Fibroblast of skin of scalp (primary cell): ENCODE results near the gene HPRT1. TPM values are rescaled to one million over a fixed set of nuclear protein-coding genes. Genes with fewer than 3 reads are reported as not detected.
"Not testable (repeated sequence)": the region's sequence is repeated elsewhere in the genome, so short reads cannot be mapped to it uniquely, and the experiment has no call there.

ENCODE experiments used
- DNase-seq: peaks from one replicate; pipeline ENCODE4 v3.0.0-alpha.2; 2013
- polyA plus RNA-seq, 2 experiments: library from polyadenylated mRNA; unstranded; fragments of 120-200 nt; gene quantifications; one replicate each; pipeline ENCODE4 v1.2.1, GENCODE V29; 2013; ENCODE audit not compliant: insufficient read length in 2 of 2

The HPRT1 gene
- polyA plus RNA-seq (2013, experiment 1 of 2; ENCODE audit: insufficient read length) = 31.8 TPM
- polyA plus RNA-seq (2013, experiment 2 of 2; ENCODE audit: insufficient read length) = 35.6 TPM

GRCh38 chrX:134460005-134460861 lies at the start of gene HPRT1:
Gene HPRT1 (plus strand): TSS chrX:134460165. CDS start chrX:134460312, 147 bp downstream.
- DNase-seq = peak; percentile 79

- DNase-seq = no peak
Observed at GRCh38 chrX:134416087-134416486, 43.9 kb upstream of the HPRT1 start.

GRCh38 chrX:134418317-134419113 lies 41.5 kb upstream of the HPRT1 start:
- DNase-seq = no peak

GRCh38 chrX:134419784-134420183 lies 40.2 kb upstream of the HPRT1 start:
- no peak for DNase-seq

- peak; percentile 22 for DNase-seq
Observed at GRCh38 chrX:134423606-134424005, 36.4 kb upstream of the HPRT1 start.

GRCh38 chrX:134426281-134426680 lies 33.7 kb upstream of the HPRT1 start:
- no peak for DNase-seq

GRCh38 chrX:134431894-134432293 lies 28.1 kb upstream of the HPRT1 start:
- DNase-seq = peak; percentile 51

- no peak for DNase-seq
Observed at GRCh38 chrX:134435894-134436293, 24.1 kb upstream of the HPRT1 start.

GRCh38 chrX:134443020-134443419 lies 16.9 kb upstream of the HPRT1 start:
- no peak for DNase-seq

- no peak for DNase-seq
Observed at GRCh38 chrX:134443461-134443860, 16.5 kb upstream of the HPRT1 start.

GRCh38 chrX:134444681-134445080 lies 15.3 kb upstream of the HPRT1 start:
- DNase-seq = no peak

GRCh38 chrX:134452596-134452995 lies 7.4 kb upstream of the HPRT1 start:
- no peak for DNase-seq

GRCh38 chrX:134453631-134454030 lies 6.3 kb upstream of the HPRT1 start:
- DNase-seq = no peak

- no peak for DNase-seq
Observed at GRCh38 chrX:134454506-134454905, 5.5 kb upstream of the HPRT1 start.

GRCh38 chrX:134457708-134458107 lies 2.3 kb upstream of the HPRT1 start:
- DNase-seq = no peak

- no peak for DNase-seq
Observed at GRCh38 chrX:134459683-134460004, 321 bp upstream of the HPRT1 start.

- no peak for DNase-seq
Observed at GRCh38 chrX:134460862-134461220, 876 bp downstream of the HPRT1 start.

GRCh38 chrX:134461437-134461836 lies 1.5 kb downstream of the HPRT1 start:
- DNase-seq = no peak

GRCh38 chrX:134462927-134463326 lies 3.0 kb downstream of the HPRT1 start:
- no peak for DNase-seq

GRCh38 chrX:134464453-134464852 lies 4.5 kb downstream of the HPRT1 start:
- not testable (repeated sequence) for DNase-seq

- peak; percentile 8 for DNase-seq
Observed at GRCh38 chrX:134469486-134469885, 9.5 kb downstream of the HPRT1 start.

GRCh38 chrX:134470013-134470412 lies 10.0 kb downstream of the HPRT1 start:
- DNase-seq = no peak

- DNase-seq = no peak
Observed at GRCh38 chrX:134472041-134472440, 12.1 kb downstream of the HPRT1 start.

- DNase-seq = no peak
Observed at GRCh38 chrX:134476284-134476683, 16.3 kb downstream of the HPRT1 start.
